Panc1 (cell line): Measurements from ENCODE around the gene DRD3. TPM values are rescaled to one million over a fixed set of nuclear protein-coding genes. Genes with fewer than 3 reads are reported as not detected.

Source experiments
- ATAC-seq: fragments of 200-7000 bp; cut with Tn5 transposase; 2 replicates; pipeline ENCODE4 v1.9.1; 2020; ENCODE audit warnings: mild to moderate bottlenecking, moderate library complexity
- BruUV-seq: library from RNA; stranded (reverse); fragments of 400-500 nt; replicated peaks from 2 replicates; lab custom pipeline; 2021; lab: Mats Ljungman, UMichigan
- CTCF ChIA-PET: fragments of 300-600 bp; sonication (Branson Sonifier 250); formaldehyde crosslinking; loops from one replicate; lab custom pipeline; 2022; ENCODE audit warnings: antibody characterized with exemption; lab: Charles Lee
- POLR2A ChIA-PET: fragments of 300-600 bp; sonication (Branson Sonifier 250); formaldehyde crosslinking; loops from one replicate; lab custom pipeline; 2022; ENCODE audit warnings: antibody characterized with exemption; lab: Charles Lee
- DNase-seq: peaks from one replicate; pipeline ENCODE4 v3.0.0-alpha.2; 2010; ENCODE audit warnings: low read depth, low spot score
- H3K27ac ChIP-seq: 2 replicates; pipeline ENCODE4 v1.5.1; 2011; ENCODE audit warnings: mild to moderate bottlenecking, low read length, inconsistent platforms
- H3K27me3 ChIP-seq: fragments of 200-500 bp; sonication (Bioruptor generic); 2 replicates; pipeline ENCODE4 v1.6.0; 2014; ENCODE audit warnings: low read length, inconsistent platforms; ENCODE audit not compliant: control insufficient read depth, insufficient read depth
- H3K36me3 ChIP-seq: fragments of 200-500 bp; sonication (Bioruptor generic); 2 replicates; pipeline ENCODE4 v1.5.1; 2014; ENCODE audit warnings: inconsistent platforms, mild to moderate bottlenecking, low read length, moderate library complexity; ENCODE audit not compliant: control insufficient read depth, insufficient read depth
- H3K4me1 ChIP-seq: 2 replicates; pipeline ENCODE4 v1.5.1; 2011; ENCODE audit warnings: inconsistent platforms, mild to moderate bottlenecking, low read length, moderate library complexity; ENCODE audit not compliant: control insufficient read depth, insufficient read depth
- H3K4me3 ChIP-seq, 2 experiments: 2 replicates each; pipeline ENCODE4 v1.5.1; 2011 to 2012; ENCODE audit warnings: low read depth in 2 of 2, low read length in 2 of 2, mild to moderate bottlenecking in 2 of 2, inconsistent platforms in 1 of 2, moderate library complexity in 1 of 2
- H3K9me3 ChIP-seq: fragments of 200-500 bp; sonication (Bioruptor generic); 2 replicates; pipeline ENCODE4 v1.5.1; 2014; ENCODE audit warnings: low read depth, mild to moderate bottlenecking, inconsistent platforms, low read length, moderate library complexity; ENCODE audit not compliant: control insufficient read depth, insufficient read depth
- POLR2AphosphoS5 ChIP-seq: IDR thresholded peaks from 2 replicates; pipeline ENCODE4 v1.6.1; 2012; ENCODE audit warnings: mild to moderate bottlenecking, low read depth, low read length, moderate library complexity
- SIN3A ChIP-seq: IDR thresholded peaks from 2 replicates; pipeline ENCODE4 v1.6.1; 2012; ENCODE audit warnings: low read depth, mild to moderate bottlenecking, low read length, moderate library complexity, borderline replicate concordance; ENCODE audit not compliant: insufficient read depth
- TCF7L2 ChIP-seq: IDR thresholded peaks from 2 replicates; pipeline ENCODE4 v1.6.1; 2011; ENCODE audit warnings: mild to moderate bottlenecking, low read depth, low read length, inconsistent platforms
- in situ Hi-C: cut with HindIII; loops from 2 replicates; pipeline ENCODE4 v1.10.0; 2016; ENCODE audit warnings: low sequenced_read_pairs, low pct_unique_long_range_greater_than_20kb
- intact Hi-C: fragments of 100-400 bp; cut with micrococcal nuclease; formaldehyde crosslinking; loops from one replicate; pipeline ENCODE4 v1.10.0; 2022; ENCODE audit not compliant: unreplicated experiment
- total RNA-seq: library from RNA; stranded (reverse); gene quantifications from one replicate; pipeline ENCODE4 v1.2.1, GENCODE V29; 2021; ENCODE audit not compliant: unreplicated experiment
- TF ChIP-seq, protein P1 (sequence below), 2 experiments: IDR thresholded peaks; 2 replicates each; pipeline ENCODE4 v1.6.1; 2011 to 2012; ENCODE audit warnings: low read depth in 2 of 2, control low read depth in 1 of 2, low read length in 1 of 2, mild to moderate bottlenecking in 1 of 2, moderate library complexity in 1 of 2; ENCODE audit not compliant: insufficient read depth in 1 of 2
- TF ChIP-seq, protein P2 (sequence below): fragments of 450-650 bp; IDR thresholded peaks from 2 replicates; pipeline ENCODE4 v1.5.1; 2017; ENCODE audit warnings: mild to moderate bottlenecking

DRD3 gene
- total RNA-seq, 1 experiment from 2014 or later: not detected

DNA sequence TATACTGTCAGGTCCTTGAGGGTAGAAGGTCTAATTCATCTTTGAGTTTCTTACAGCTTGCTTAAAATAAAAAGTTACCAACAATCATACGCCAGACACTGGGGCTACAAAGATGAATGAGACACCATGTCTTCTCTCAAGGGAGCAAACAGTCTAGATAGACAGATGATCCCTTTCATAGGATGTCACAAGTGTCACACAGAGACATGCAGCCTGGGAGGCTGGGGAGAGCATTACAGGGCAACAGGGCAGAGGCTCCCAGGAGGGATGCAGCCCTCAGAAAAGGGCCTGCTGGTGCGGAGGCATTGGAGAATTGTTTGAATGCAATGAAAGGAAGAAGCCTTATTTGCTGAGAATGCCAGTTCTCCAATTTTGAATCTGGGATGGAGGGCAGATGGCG is 39.0 kb downstream of the DRD3 start:
- ChIA-PET CTCF (no interaction called here), POLR2A (no interaction called here)
- H3K9me3 ChIP-seq: no peaks in the 10 kb centered on the region
- H3K27ac ChIP-seq: no peak overlapping the region
- TF ChIP-seq TCF7L2: no peak
- TF ChIP-seq POLR2AphosphoS5: no peak
- no peak for TF ChIP-seq SIN3A
- TF ChIP-seq, protein P1, sequence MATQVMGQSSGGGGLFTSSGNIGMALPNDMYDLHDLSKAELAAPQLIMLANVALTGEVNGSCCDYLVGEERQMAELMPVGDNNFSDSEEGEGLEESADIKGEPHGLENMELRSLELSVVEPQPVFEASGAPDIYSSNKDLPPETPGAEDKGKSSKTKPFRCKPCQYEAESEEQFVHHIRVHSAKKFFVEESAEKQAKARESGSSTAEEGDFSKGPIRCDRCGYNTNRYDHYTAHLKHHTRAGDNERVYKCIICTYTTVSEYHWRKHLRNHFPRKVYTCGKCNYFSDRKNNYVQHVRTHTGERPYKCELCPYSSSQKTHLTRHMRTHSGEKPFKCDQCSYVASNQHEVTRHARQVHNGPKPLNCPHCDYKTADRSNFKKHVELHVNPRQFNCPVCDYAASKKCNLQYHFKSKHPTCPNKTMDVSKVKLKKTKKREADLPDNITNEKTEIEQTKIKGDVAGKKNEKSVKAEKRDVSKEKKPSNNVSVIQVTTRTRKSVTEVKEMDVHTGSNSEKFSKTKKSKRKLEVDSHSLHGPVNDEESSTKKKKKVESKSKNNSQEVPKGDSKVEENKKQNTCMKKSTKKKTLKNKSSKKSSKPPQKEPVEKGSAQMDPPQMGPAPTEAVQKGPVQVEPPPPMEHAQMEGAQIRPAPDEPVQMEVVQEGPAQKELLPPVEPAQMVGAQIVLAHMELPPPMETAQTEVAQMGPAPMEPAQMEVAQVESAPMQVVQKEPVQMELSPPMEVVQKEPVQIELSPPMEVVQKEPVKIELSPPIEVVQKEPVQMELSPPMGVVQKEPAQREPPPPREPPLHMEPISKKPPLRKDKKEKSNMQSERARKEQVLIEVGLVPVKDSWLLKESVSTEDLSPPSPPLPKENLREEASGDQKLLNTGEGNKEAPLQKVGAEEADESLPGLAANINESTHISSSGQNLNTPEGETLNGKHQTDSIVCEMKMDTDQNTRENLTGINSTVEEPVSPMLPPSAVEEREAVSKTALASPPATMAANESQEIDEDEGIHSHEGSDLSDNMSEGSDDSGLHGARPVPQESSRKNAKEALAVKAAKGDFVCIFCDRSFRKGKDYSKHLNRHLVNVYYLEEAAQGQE (IDR thresholded peaks at IDR 0.05; ENCODE audit: insufficient read depth in 1 of 2, low read depth in 2 of 2, low read length in 1 of 2): no peak
- TF ChIP-seq, protein P2, sequence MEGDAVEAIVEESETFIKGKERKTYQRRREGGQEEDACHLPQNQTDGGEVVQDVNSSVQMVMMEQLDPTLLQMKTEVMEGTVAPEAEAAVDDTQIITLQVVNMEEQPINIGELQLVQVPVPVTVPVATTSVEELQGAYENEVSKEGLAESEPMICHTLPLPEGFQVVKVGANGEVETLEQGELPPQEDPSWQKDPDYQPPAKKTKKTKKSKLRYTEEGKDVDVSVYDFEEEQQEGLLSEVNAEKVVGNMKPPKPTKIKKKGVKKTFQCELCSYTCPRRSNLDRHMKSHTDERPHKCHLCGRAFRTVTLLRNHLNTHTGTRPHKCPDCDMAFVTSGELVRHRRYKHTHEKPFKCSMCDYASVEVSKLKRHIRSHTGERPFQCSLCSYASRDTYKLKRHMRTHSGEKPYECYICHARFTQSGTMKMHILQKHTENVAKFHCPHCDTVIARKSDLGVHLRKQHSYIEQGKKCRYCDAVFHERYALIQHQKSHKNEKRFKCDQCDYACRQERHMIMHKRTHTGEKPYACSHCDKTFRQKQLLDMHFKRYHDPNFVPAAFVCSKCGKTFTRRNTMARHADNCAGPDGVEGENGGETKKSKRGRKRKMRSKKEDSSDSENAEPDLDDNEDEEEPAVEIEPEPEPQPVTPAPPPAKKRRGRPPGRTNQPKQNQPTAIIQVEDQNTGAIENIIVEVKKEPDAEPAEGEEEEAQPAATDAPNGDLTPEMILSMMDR: no peak
- no TSS peak for BruUV-seq
- 0 out of 2 replicates have a peak, but pooled peaks cover 4% of the 10 kb centered on the region for H3K27me3 ChIP-seq
- no peak for DNase-seq
- no peak for ATAC-seq
- in situ Hi-C loops: no loop called here
- H3K36me3 ChIP-seq: no peaks in the 10 kb centered on the region
- H3K4me3 ChIP-seq: no peak overlapping the region
- H3K4me1 ChIP-seq: no peaks in the 10 kb centered on the region
- intact Hi-C loops: no loop called here

DNA sequence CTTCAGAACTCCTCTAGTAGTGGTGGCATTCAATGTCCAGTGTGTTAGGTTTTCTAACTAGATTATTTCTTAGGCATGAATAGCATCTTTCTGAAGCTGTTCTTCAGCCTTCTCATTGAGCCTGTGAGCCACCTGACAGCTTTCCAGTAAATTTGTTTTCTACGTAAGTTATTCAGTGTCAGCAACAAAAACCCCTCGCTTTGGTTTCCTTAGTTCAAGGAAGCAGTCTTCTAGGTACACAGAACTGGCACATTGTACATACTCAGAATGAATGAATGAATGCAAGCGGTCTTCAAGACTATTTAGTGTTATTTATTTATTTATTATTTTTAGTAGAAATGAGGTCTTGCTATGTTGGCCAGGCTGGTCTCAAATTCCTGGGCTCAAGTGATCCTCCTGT is 44.9 kb downstream of the DRD3 start:
- Histone ChIP-seq H3K9me3 (no peaks in the 10 kb centered on the region), H3K4me1 (no peaks in the 10 kb centered on the region), H3K4me3 (no peak overlapping the region), H3K27me3 (no peaks in the 10 kb centered on the region), H3K36me3 (no peaks in the 10 kb centered on the region), H3K27ac (no peak overlapping the region)
- CTCF ChIA-PET: interaction anchor here (0.7 kb wide), 1 partner anchor 29 kb away, joined by 4 read pairs; no protein-coding TSS in a partner anchor
- in situ Hi-C loops (no loop called here), intact Hi-C loops (no loop called here)
- POLR2A ChIA-PET: no interaction called here
- TF ChIP-seq, protein P1 (IDR thresholded peaks at IDR 0.05; ENCODE audit: insufficient read depth in 1 of 2, low read depth in 2 of 2, low read length in 1 of 2): no peak
- no peak for TF ChIP-seq TCF7L2
- no peak for TF ChIP-seq SIN3A
- BruUV-seq: no TSS peak
- ATAC-seq (no peak), DNase-seq (no peak)
